Brain microvascular endothelial cell (primary cell): ENCODE measurements around the gene CA9.

ENCODE experiments used
- DNase-seq: peaks from one replicate; pipeline ENCODE4 v3.0.0-alpha.2; 2020
- H3K27ac ChIP-seq: fragments of 250-450 bp; sonication (Bioruptor Pico); 2 replicates; pipeline ENCODE4 v1.5.1; 2020; ENCODE audit warnings: mild to moderate bottlenecking, moderate library complexity
- H3K27me3 ChIP-seq: fragments of 250-450 bp; sonication (Bioruptor Pico); replicated peaks from 2 replicates; pipeline ENCODE4 v1.5.1; 2020; ENCODE audit warnings: mild to moderate bottlenecking
- H3K36me3 ChIP-seq: fragments of 250-450 bp; sonication (Bioruptor Pico); replicated peaks from 2 replicates; pipeline ENCODE4 v1.5.1; 2020; ENCODE audit warnings: mild to moderate bottlenecking
- H3K4me3 ChIP-seq: 2 replicates; pipeline ENCODE4 v1.5.1; 2011; ENCODE audit warnings: low read depth, mild to moderate bottlenecking, control low read depth, low read length, moderate library complexity
- in situ Hi-C: cut with HindIII; loops from 2 replicates; pipeline ENCODE4 v1.10.0; 2017; ENCODE audit warnings: low sequenced_read_pairs, low pct_ligation_motif_present
- TF ChIP-seq, protein P1 (sequence below): IDR thresholded peaks from 2 replicates; pipeline ENCODE4 v1.5.1; 2011; ENCODE audit warnings: low read depth, mild to moderate bottlenecking, moderate library complexity, low read length, control low read depth, inconsistent platforms; ENCODE audit errors: missing control alignments

The CA9 gene

DNA sequence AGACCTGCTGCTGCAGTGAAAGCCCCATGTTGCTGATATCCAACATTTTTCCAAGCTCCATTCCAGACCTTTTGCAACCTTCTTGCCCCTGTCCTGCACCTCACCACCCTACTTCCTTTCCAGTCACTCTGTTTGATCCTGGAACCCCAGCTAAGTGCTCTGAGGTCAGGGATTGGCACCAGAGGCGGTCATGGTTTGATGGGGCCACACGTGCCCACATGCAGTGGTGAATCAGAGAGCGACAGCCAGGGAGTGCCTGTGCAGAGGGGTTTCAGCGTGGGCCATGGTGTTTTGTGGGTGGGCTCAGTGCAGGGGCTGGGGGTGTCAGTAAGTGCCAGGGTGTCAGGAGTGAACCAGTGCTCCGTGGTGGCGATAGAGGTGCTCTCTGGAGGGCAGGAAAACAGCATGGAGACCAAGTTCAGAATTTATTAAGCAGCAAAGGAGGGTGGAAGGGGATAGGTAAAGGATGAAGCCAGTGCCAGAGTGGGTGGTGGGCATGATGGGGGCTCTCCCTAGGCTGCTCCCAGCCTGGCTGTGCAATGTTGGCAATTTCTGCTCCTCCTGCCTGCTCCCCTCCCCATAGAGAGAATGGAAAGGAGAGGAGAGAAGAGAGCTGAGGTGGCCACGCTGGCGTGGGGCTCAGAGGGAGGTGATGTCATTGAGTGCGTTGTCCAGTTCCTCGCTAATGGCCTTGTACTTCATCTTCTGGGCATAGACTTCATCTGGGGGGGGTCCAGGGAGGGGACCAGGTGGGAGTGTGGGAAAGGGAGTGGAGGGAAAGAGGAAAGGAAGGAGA is 9.0 kb downstream of the CA9 start:
- H3K4me3 ChIP-seq, result no peak overlapping the region
- H3K27ac ChIP-seq, result no peak overlapping the region
- TF ChIP-seq, protein P1, sequence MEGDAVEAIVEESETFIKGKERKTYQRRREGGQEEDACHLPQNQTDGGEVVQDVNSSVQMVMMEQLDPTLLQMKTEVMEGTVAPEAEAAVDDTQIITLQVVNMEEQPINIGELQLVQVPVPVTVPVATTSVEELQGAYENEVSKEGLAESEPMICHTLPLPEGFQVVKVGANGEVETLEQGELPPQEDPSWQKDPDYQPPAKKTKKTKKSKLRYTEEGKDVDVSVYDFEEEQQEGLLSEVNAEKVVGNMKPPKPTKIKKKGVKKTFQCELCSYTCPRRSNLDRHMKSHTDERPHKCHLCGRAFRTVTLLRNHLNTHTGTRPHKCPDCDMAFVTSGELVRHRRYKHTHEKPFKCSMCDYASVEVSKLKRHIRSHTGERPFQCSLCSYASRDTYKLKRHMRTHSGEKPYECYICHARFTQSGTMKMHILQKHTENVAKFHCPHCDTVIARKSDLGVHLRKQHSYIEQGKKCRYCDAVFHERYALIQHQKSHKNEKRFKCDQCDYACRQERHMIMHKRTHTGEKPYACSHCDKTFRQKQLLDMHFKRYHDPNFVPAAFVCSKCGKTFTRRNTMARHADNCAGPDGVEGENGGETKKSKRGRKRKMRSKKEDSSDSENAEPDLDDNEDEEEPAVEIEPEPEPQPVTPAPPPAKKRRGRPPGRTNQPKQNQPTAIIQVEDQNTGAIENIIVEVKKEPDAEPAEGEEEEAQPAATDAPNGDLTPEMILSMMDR, result no peak
- H3K27me3 ChIP-seq, result no peaks in the 10 kb centered on the region
- DNase-seq, result no peak
- peaks cover 62% of the 10 kb centered on the region for H3K36me3 ChIP-seq
- in situ Hi-C loops, result no loop called here

DNA sequence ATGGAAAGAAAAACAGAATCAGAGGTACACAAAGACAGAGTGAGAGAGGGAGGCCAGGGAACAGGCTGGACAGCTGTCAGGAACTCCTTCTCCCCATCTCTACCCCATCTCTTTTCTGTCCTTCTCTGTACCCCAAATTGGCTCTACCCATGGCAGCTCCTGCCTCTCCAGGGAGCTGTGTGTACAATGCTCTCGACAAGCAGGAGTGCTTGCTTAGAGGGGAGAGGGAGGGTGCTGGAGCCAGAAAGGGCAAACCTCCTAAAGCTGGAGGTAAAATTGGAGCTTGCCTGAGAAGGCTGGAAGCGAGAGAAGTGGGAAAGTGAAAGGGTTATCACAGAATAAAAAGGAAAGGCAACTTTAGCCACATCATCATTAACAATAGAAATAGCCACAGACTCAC is 9.6 kb downstream of the CA9 start:
- Histone ChIP-seq H3K4me3 (no peak overlapping the region), H3K27me3 (no peaks in the 10 kb centered on the region), H3K36me3 (peaks cover 68% of the 10 kb centered on the region), H3K27ac (no peak overlapping the region)
- TF ChIP-seq, protein P1, result no peak
- in situ Hi-C loops, result no loop called here
- no peak for DNase-seq

DNA sequence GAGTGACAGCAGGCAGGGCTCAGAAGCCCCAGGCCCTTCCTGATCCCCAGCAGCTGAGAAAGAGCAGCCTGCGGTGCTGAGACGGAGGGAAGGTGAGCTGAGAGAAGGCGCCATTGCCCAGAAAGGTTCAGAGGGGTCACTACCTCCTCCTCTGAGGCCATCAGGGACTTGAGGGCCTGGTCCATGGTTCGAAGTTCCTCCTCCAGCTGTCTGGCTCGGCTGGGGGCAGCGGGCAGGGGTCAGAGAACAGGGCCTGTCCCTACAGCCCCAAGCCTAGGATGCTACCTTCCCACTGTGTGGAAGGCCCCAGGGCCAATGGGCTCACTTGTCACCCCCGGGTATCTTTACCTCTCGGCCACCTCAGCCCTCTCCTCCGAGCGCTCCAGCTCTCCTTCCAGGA is 11.2 kb downstream of the CA9 start:
- in situ Hi-C loops, result no loop called here
- H3K4me3 ChIP-seq, result no peak overlapping the region
- peaks cover 73% of the 10 kb centered on the region for H3K36me3 ChIP-seq
- TF ChIP-seq, protein P1, result no peak
- DNase-seq, result no peak
- H3K27ac ChIP-seq, result no peak overlapping the region
- no peaks in the 10 kb centered on the region for H3K27me3 ChIP-seq

DNA sequence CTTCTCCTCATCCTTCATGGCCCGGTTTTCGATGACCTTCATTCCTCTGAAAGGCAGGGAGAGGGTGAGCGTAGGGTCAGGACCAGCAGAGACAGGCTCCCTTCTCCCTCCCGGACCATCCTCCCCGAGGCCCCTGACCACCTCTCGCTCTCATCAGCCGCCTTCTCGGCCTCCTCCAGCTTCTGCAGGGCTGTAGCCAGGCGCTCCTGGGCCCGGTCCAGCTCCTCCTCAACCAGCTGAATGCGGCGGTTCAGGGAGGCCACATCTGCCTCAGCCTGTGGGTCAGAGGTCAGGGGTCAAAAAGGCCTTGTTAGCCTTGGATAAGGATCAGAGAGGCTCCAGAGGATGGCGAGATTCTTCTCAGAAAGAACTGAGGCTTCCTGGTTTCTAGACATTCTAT is 11.8 kb downstream of the CA9 start:
- in situ Hi-C loops, result no loop called here
- DNase-seq, result no peak
- H3K27ac ChIP-seq, result no peak overlapping the region
- H3K4me3 ChIP-seq, result no peak overlapping the region
- H3K27me3 ChIP-seq, result no peaks in the 10 kb centered on the region
- TF ChIP-seq, protein P1, result no peak
- peaks cover 73% of the 10 kb centered on the region for H3K36me3 ChIP-seq

DNA sequence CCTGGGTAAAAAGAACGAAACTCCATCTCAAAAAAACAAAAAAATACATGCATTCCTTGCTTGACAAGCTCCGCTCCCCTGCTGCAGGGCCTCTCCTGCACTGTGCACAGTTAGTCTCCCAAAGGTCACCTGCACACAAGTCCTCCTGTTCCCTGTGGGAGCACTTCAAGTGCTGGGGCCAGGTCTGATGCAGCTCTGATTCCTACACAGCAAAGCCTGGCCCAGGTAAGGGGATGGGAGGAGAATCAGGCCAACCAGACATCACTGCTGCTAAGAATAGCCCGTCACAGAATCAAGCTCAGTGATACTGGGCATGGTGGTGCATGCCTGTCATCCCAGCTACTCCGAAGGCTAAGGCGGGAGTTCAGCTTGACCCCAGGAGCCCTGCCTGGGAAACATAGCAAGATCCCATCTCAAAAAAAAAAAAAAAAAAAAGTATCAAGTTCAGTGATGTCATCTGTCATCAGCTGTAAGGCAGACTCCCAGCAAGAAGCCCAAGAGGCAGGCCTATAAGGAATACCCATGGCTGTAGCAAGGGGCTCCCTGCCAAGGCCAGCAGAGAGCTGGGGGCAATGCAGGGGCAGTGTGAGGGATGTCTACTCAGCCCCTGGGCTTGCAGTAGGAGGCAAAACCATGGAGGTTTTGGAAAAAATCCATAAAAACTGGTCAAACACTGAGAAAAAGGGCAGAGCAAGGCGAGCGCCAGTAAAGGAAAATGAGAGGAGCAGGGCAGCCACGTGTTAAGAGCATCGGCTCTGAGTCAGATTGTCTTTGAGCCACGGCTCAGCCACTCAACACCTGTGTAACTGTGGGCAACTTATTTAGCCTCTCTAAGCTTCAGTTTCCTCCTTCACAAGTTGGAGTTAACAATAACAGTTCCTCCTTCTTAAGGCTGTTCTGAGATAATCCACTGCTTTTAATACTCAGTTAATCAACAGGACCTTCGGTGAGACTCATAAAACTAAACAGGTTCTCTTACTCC is 12.8 kb downstream of the CA9 start:
- H3K4me3 ChIP-seq, result peak overlapping the region; percentile 90
- in situ Hi-C loops, result no loop called here
- H3K27me3 ChIP-seq, result no peaks in the 10 kb centered on the region
- DNase-seq, result no peak
- H3K36me3 ChIP-seq, result peaks cover 68% of the 10 kb centered on the region
- TF ChIP-seq, protein P1, result no peak
- H3K27ac ChIP-seq, result no peak overlapping the region
